HepG2 (cell line): ENCODE data around the gene ABHD12. TPM values are rescaled to one million over a fixed set of nuclear protein-coding genes. Genes with fewer than 3 reads are reported as not detected.
A peak's percentile ranks its signal among the peaks of the same experiment; 100 is the strongest.

ENCODE experiments used
- CBX5 ChIP-seq: sonication (generic); formaldehyde crosslinking; IDR thresholded peaks from 2 replicates; pipeline ENCODE4 v1.4.0; 2020; ENCODE audit warnings: missing genetic modification reagents, borderline replicate concordance
- ETV6 ChIP-seq: sonication (generic); formaldehyde crosslinking; conservative IDR thresholded peaks from 2 replicates; pipeline ENCODE4 v1.4.0; 2020; ENCODE audit warnings: missing genetic modification reagents
- KAT2B ChIP-seq: fragments of 150-350 bp; IDR thresholded peaks from 2 replicates; pipeline ENCODE4 v1.6.1; 2014; ENCODE audit warnings: low read depth, low read length, borderline replicate concordance
- LRRFIP1 ChIP-seq: sonication (generic); formaldehyde crosslinking; conservative IDR thresholded peaks from 2 replicates; pipeline ENCODE4 v1.4.0; 2020; ENCODE audit warnings: missing genetic modification reagents
- SMYD3 ChIP-seq: sonication (generic); formaldehyde crosslinking; IDR thresholded peaks from 2 replicates; pipeline ENCODE4 v1.8.1; 2023; ENCODE audit warnings: mild to moderate bottlenecking, missing genetic modification reagents
- ZBTB1 ChIP-seq: sonication (generic); formaldehyde crosslinking; IDR thresholded peaks from 2 replicates; pipeline ENCODE4 v1.4.0; 2020; ENCODE audit warnings: missing genetic modification reagents, borderline replicate concordance
- ZFAT ChIP-seq: sonication (generic); formaldehyde crosslinking; conservative IDR thresholded peaks from 2 replicates; pipeline ENCODE4 v1.8.1; 2023; ENCODE audit warnings: missing genetic modification reagents, inconsistent platforms
- ZNF17 ChIP-seq: sonication (generic); formaldehyde crosslinking; IDR thresholded peaks from 2 replicates; pipeline ENCODE4 v1.5.0; 2020; ENCODE audit warnings: mild to moderate bottlenecking, missing genetic modification reagents
- ZNF256 ChIP-seq: sonication (generic); formaldehyde crosslinking; conservative IDR thresholded peaks from 2 replicates; pipeline ENCODE4 v1.4.0; 2020; ENCODE audit warnings: missing genetic modification reagents
- ZNF329 ChIP-seq: sonication (generic); formaldehyde crosslinking; IDR thresholded peaks from 2 replicates; pipeline ENCODE4 v1.9.0; 2021; ENCODE audit warnings: low read depth, mild to moderate bottlenecking, missing genetic modification reagents
- ZNF720 ChIP-seq: sonication (generic); formaldehyde crosslinking; IDR thresholded peaks from 2 replicates; pipeline ENCODE4 v1.4.0; 2020; ENCODE audit warnings: missing genetic modification reagents
- ZNF773 ChIP-seq: sonication (generic); formaldehyde crosslinking; IDR thresholded peaks from 2 replicates; pipeline ENCODE4 v1.4.0; 2020; ENCODE audit warnings: missing genetic modification reagents, borderline replicate concordance
- polyA plus RNA-seq, 8 experiments: library from polyadenylated mRNA; depleted of rRNA in 3 of 8; stranded (reverse) in 7 of 8; unstranded in 1 of 8; fragments of >200 nt; fragmentation: Illumina TruSeq in 4 of 8; extraction: Trizol in 4 of 8; gene quantifications; 2 replicates each; pipeline versions ENCODE4 v1.2.1 to v1.2.3, GENCODE V29; 2011 to 2016; ENCODE audit warnings: low read depth in 4 of 8, missing spikeins in 1 of 8, mixed read lengths in 1 of 8; ENCODE audit not compliant: insufficient read depth in 1 of 8
- total RNA-seq, 5 experiments: library from RNA; depleted of rRNA; stranded (reverse); fragments of >200 nt; fragmentation: Illumina TruSeq; extraction: Trizol; gene quantifications; 2 replicates each; pipeline ENCODE4 v1.2.3, GENCODE V29; 2016; ENCODE audit warnings: low read depth in 1 of 5
- TF ChIP-seq, protein P1 (sequence below): sonication (generic); formaldehyde crosslinking; IDR thresholded peaks from 2 replicates; pipeline ENCODE4; 2020; ENCODE audit warnings: missing genetic modification reagents, mild to moderate bottlenecking, borderline replicate concordance
- TF ChIP-seq, protein P2 (sequence below): fragments of 450-650 bp; IDR thresholded peaks from 2 replicates; pipeline ENCODE4 v1.6.1; 2017
- TF ChIP-seq, protein P3 (sequence below): sonication (generic); formaldehyde crosslinking; IDR thresholded peaks from 2 replicates; pipeline ENCODE4 v1.5.1; 2020; ENCODE audit warnings: mild to moderate bottlenecking, missing genetic modification reagents, borderline replicate concordance

Gene ABHD12
- total and polyA plus RNA-seq, 2 of the 13 experiments (the other 11 are each of a cell fraction or from before 2014, with no cell fraction given): 23.5 to 72.1 TPM

GRCh38 chr20:25338112-25339023, 52.3 kb downstream of the ABHD12 start (continued):
- no peak; the same call in 1 of the 2 replicates for TF ChIP-seq ZFAT (CRISPR knock-in tag)
- TF ChIP-seq ZNF256 (CRISPR knock-in tag): peak; percentile 89
- TF ChIP-seq, protein P1, sequence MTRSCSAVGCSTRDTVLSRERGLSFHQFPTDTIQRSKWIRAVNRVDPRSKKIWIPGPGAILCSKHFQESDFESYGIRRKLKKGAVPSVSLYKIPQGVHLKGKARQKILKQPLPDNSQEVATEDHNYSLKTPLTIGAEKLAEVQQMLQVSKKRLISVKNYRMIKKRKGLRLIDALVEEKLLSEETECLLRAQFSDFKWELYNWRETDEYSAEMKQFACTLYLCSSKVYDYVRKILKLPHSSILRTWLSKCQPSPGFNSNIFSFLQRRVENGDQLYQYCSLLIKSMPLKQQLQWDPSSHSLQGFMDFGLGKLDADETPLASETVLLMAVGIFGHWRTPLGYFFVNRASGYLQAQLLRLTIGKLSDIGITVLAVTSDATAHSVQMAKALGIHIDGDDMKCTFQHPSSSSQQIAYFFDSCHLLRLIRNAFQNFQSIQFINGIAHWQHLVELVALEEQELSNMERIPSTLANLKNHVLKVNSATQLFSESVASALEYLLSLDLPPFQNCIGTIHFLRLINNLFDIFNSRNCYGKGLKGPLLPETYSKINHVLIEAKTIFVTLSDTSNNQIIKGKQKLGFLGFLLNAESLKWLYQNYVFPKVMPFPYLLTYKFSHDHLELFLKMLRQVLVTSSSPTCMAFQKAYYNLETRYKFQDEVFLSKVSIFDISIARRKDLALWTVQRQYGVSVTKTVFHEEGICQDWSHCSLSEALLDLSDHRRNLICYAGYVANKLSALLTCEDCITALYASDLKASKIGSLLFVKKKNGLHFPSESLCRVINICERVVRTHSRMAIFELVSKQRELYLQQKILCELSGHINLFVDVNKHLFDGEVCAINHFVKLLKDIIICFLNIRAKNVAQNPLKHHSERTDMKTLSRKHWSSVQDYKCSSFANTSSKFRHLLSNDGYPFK (CRISPR knock-in tag): peak; percentile 33; the same call in 1 of the 2 replicates
- TF ChIP-seq ETV6 (CRISPR knock-in tag): no peak
- TF ChIP-seq ZNF17 (CRISPR knock-in tag): no peak
- peak; percentile 81; the same call in 1 of the 2 replicates for TF ChIP-seq ZNF773 (CRISPR knock-in tag)
- TF ChIP-seq ZBTB1 (CRISPR knock-in tag): no peak
- TF ChIP-seq KAT2B: no peak; the same call in 1 of the 2 replicates
- TF ChIP-seq, protein P2, sequence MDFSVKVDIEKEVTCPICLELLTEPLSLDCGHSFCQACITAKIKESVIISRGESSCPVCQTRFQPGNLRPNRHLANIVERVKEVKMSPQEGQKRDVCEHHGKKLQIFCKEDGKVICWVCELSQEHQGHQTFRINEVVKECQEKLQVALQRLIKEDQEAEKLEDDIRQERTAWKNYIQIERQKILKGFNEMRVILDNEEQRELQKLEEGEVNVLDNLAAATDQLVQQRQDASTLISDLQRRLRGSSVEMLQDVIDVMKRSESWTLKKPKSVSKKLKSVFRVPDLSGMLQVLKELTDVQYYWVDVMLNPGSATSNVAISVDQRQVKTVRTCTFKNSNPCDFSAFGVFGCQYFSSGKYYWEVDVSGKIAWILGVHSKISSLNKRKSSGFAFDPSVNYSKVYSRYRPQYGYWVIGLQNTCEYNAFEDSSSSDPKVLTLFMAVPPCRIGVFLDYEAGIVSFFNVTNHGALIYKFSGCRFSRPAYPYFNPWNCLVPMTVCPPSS: no peak
- TF ChIP-seq LRRFIP1 (CRISPR knock-in tag): no peak
- TF ChIP-seq ZNF329 (CRISPR knock-in tag): peak; percentile 85; the same call in 1 of the 2 replicates
- 0 out of 2 replicates have a peak, but pooled peaks have one; percentile 38 for TF ChIP-seq ZNF720 (CRISPR knock-in tag)
- TF ChIP-seq, protein P3, sequence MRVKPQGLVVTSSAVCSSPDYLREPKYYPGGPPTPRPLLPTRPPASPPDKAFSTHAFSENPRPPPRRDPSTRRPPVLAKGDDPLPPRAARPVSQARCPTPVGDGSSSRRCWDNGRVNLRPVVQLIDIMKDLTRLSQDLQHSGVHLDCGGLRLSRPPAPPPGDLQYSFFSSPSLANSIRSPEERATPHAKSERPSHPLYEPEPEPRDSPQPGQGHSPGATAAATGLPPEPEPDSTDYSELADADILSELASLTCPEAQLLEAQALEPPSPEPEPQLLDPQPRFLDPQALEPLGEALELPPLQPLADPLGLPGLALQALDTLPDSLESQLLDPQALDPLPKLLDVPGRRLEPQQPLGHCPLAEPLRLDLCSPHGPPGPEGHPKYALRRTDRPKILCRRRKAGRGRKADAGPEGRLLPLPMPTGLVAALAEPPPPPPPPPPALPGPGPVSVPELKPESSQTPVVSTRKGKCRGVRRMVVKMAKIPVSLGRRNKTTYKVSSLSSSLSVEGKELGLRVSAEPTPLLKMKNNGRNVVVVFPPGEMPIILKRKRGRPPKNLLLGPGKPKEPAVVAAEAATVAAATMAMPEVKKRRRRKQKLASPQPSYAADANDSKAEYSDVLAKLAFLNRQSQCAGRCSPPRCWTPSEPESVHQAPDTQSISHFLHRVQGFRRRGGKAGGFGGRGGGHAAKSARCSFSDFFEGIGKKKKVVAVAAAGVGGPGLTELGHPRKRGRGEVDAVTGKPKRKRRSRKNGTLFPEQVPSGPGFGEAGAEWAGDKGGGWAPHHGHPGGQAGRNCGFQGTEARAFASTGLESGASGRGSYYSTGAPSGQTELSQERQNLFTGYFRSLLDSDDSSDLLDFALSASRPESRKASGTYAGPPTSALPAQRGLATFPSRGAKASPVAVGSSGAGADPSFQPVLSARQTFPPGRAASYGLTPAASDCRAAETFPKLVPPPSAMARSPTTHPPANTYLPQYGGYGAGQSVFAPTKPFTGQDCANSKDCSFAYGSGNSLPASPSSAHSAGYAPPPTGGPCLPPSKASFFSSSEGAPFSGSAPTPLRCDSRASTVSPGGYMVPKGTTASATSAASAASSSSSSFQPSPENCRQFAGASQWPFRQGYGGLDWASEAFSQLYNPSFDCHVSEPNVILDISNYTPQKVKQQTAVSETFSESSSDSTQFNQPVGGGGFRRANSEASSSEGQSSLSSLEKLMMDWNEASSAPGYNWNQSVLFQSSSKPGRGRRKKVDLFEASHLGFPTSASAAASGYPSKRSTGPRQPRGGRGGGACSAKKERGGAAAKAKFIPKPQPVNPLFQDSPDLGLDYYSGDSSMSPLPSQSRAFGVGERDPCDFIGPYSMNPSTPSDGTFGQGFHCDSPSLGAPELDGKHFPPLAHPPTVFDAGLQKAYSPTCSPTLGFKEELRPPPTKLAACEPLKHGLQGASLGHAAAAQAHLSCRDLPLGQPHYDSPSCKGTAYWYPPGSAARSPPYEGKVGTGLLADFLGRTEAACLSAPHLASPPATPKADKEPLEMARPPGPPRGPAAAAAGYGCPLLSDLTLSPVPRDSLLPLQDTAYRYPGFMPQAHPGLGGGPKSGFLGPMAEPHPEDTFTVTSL (CRISPR knock-in tag): peak; percentile 79; the same call in 1 of the 2 replicates
- TF ChIP-seq CBX5 (CRISPR knock-in tag): no peak; the same call in 1 of the 2 replicates
- TF ChIP-seq SMYD3: no peak
